Measurements from ENCODE around the gene STK32C.

STK32C gene

DNA sequence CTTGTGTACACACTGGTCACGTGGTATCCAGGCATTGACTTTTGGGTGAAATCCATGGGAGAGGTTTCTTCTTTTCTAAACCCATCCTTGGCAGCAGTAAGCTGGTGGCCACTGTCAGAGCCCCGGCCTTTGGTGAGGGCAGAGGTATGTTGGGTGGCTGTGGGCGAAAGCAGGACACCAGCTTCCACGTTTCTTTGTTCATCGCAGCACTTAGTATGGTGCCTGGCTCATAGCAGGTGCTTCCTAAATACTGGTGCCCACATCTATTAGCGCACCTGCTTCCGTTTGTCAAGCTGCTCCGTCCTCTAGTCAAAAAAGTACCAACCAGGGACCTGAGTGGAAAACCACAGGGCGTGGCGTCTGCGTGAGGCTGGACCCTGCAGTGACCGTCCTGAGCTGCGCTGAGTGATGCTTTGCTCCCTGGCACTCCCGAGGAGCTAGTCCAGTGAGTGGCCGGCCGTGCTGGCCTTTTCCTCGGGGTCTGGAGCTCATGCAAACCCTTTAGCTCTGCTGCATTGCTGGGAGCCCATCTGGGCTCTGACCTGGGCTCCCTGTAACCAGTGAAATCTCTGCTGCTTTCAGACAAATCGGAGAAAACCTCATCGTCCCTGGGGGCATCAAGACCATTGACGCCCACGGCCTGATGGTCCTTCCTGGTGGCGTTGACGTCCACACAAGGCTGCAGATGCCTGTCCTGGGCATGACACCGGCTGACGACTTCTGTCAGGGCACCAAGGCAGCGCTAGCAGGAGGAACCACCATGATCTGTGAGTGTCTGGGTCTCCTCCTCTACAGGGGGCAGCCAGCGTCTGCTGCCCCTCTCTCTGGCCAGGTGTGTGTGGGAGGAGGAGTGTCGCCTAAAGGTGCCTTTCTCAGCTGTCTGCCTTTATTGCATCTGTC is 115.4 kb downstream of the STK32C start:
- no peak overlapping the region for H3K27ac ChIP-seq
- no peak for DNase-seq (ENCODE audit: low read depth, low spot score)

DNA sequence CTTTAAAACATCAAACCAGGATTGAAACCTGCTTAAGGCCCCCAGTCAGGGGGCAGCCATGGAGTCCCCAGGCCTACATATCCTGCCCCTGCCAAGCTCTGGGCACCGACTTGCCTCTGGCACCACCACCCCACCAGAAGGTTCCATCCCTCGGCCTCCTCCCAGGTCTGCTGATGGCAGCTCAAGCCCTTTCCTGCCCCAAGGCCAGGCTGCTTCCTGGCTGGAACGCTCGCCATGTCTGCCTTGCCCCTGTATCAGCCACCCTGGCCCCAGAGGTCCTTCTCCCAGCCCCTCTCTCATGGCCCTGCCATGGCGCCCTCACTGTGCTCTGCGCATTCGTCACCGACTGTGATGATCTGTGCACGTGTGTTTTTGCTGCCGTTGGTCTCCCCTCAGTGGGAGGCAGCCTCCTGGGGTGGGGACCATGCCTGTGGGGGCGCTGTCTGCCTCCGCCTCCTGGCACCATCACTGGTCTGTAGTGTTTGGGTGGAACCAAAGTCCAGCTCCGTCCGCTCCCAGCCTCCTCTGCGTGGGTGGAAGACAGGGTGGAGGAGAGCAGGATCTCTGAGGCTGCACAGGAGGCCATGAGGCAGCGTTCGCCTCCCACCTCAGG is 117.8 kb downstream of the STK32C start:
- DNase-seq (ENCODE audit: low read depth, low spot score) = no peak
- no peak overlapping the region for H3K27ac ChIP-seq

DNA sequence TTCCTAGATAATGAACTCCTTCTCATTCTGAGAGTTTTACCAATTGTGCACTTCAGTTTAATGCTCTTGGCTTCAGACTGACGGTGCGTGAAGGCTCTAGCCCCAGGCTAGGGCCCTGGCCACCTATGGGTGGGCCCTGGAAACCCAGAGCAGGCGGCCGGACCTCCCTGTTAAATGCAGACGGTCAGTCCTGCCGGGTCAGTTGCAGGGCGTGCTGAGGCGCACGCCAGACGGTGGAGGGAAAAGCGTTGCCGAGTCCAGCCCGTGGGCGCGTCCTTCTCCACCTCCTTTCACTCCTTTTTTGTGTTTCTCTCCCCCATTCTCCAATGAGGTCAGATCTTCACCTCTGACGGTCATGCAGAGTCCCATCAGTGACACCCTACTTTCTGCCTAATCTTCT is 118.7 kb downstream of the STK32C start:
- no peak overlapping the region for H3K27ac ChIP-seq
- DNase-seq (ENCODE audit: low read depth, low spot score) = no peak

DNA sequence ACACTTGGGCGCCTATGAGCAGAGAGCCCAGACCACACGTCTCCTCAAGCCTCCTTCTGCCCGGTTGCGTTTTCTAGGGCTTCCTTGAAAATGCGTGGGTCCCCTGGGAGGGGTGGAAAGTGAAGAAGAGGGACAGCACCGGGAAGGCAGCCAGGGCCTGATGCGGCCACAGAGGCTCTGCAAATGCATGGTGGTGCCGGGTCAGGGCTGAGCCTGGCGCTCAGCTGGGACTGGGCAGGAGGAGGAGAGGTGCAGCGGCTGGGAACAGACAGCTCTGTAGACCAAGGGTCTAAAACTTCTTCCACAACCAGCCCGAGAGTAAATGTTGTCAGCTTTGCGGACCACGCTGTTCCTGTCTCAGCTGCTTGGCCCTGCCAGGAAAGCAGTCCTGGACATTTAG is 119.4 kb downstream of the STK32C start:
- H3K27ac ChIP-seq = no peak overlapping the region
- no peak for DNase-seq (ENCODE audit: low read depth, low spot score)

DNA sequence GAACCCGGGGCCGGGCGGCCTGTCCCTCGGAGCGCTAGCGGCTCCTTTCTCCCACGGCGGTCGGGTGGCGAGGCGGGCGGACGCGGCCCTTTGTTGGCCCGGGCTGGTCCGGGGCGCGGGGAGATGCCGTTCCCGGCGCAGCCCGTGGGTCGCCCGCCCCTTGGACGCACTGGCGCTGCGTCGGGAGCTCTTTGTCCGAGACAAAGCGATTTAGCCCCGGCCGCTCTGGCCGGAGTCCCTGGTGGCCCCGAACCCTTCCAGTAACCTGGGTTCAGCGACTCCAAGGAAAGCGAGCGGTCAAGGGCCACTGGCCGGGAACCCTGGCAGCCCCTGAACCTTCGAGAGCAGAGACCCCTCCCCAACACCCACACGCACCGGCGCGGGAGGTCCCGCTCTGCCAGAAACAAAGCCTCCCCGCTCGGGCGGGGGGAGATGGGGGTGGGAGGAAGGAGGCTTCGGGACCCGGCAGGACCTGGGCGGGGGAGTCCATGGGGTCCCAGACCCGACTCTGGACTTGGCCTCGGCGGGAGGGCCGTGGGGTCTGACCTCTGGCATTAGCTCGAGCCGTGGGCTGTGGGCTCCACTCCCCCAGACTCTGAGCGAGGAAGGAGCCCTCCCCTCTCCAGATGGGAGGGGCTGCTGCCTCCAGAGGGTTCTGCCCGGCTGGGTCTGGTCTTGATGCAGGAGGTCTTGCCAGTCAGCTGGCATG is 120.2 kb downstream of the STK32C start:
- no peak overlapping the region for H3K27ac ChIP-seq
- DNase-seq (ENCODE audit: low read depth, low spot score) = no peak

DNA sequence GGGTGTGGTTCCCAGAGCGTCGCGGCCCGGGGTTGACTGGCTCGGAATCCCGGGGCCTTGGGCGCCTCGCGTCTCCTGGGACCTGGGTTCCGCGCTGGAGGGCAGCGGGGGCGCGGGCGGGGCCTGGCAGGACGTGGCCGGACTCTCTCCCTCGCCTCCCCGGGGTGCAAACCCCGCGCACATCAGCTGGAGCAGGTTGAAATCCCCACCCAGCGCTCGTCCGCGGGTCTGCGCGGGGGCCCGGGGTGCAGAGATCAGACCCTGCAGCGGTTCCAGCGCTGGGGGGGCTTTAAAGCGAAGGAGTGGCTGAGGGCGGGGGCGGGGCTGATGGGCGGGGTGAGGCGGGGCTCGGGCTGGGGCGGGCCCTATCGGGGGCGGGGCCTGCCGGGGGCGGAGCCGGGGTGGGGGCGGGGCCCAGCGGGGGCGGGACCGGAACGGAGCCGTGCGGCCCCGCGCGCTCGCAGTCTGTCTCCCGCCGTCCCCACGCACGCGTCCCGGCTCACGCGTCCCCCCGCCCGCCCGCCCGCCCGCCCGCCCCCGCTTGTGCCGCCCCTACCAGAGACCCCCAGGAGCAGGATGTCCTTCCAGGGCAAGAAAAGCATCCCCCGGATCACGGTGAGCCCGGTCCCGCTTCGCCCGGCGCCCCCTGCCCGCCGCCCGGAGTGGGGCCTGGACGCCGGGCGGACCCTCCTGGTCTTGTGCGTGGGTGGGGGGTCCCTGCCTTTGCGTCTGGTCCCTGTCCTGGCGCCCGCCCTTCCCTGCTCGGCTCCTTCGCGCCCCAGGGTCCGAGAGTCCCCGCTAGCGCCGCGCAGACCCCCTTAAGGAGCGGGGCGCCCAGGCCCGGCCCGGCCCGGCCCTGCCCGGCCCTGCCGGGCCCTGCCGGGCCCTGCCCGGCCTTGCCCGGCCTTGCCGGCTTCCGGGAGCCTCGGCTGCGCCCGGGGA is 121.0 kb downstream of the STK32C start, which contains the start of gene DPYSL4:
DPYSL4 (plus strand) TSS at position 461 of the 942 bp plus-strand sequence; CDS start at position 577, 116 bp downstream.
- no peak for DNase-seq (ENCODE audit: low read depth, low spot score)
- H3K27ac ChIP-seq = no peak within 1 kb of the TSS

DNA sequence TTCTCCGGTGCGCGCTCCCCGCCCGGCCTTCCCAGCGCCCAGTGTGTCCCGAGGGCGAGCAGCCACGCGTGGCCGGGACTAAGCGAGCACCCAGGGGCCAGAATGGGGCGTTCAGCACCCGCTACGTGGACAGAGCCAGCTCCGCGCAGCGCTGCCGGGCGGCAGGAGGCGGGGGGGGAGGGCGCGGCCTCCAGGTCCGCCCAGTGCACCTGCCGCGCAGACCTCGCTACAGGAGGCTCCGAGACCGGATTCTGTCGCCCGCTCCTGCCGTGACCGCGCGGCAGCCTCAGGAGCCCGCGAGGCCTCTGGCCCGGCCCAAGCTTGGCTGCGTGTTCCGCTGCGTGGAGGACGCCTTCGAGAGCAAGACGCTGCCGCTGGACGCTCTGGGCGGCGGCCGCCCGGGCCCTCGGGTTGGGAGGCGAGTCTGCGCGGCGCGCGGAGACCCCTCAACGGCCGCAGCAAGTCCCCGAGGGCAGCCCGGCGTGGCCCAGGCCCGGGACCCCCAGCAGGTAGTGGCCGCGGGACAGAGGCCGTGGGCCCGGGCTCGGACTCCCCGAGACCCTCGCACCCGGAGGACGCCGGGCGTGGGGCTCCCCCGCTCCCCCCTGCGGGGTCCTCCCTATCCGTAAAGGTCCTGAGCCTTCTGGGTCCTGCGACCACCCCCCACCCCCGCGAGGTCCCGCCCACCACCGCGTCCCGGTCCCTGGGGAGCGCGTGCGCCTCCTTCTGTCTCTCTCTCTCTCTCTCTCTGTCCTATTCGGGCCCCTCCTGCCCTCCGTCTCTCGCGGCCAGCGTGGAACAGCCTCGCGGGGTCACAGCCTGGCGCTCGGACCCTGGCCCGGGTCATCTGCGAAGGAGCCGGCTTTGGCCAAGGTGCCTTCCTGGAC is 121.9 kb downstream of the STK32C start:
- H3K27ac ChIP-seq = no peak overlapping the region
- DNase-seq (ENCODE audit: low read depth, low spot score) = no peak

DNA sequence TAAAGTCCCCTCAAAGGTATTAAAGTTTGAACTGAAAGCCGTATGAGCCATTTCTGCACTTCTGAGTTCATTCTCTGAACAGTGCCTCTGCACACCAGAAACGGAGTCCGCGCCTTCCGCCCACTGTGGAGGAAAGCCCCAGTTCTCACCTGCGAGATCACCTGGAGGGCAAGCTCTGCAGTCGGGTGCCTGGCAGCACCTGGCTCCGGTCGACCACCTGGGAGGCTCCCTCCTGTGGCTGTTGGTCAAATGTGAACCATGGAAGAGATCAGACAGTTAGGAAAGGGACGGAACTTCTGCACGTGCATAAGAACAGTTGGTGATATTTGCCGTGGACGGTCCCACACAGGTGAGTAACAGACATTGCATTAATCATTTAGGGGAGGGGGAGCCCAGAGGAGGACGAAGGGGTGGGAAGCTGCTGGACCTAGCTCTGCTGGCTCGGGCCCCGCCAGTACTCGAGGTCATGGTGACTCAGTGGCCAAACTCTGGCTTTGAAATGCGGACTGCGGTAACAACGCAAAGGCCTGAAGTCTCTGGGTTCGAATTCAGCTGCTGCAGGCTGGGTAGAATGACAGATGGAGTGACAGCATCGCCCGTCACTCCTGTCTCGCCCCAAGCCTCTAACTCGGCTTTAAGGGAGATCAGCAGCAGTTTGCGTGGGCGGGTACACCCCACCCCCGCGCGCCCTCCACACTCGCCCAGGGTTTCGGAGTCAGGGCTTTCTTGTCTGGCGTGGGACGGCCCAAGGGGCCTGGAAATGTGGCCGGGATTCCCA is 122.7 kb downstream of the STK32C start:
- no peak overlapping the region for H3K27ac ChIP-seq
- DNase-seq (ENCODE audit: low read depth, low spot score) = no peak

DNA sequence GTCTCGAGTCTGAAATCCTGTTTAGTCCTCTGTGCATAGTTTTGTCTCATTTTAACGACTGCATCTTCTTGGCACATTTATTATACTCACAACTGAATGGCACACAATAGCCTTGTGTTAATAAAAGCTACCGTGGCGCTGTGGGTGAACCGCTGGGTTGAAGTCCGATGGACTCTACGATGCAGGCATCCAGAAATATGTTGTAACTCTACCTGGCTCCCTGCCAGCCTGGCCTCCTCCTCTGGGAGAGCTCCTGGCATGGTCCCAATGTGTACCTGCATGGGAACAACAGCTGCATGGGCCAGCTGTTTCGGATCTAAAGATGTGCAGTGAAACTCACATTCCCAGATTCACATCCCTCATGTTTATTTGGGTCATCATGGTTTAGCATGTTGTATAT is 124.7 kb downstream of the STK32C start:
- no peak overlapping the region for H3K27ac ChIP-seq
- DNase-seq (ENCODE audit: low read depth, low spot score) = no peak

DNA sequence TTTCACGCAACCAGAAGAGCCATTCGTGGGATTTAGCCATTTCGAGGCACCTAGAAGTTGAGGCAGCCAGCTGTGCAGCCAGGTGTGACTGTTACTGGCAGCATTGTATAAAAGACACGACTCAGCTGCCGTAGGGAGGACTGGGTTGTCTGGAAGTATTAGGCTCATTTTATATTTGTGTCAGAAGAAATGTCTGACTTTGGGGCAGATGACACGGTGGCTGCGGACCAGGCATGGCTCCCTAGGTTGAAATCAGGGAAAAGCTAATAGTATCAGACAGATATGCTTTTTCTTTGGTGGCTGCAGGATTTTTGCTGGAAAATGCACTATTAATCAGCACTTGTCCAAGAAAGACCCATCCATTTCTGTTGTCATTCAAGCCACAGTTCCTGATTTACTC is 125.2 kb downstream of the STK32C start:
- no peak for DNase-seq (ENCODE audit: low read depth, low spot score)
- H3K27ac ChIP-seq = no peak overlapping the region

DNA sequence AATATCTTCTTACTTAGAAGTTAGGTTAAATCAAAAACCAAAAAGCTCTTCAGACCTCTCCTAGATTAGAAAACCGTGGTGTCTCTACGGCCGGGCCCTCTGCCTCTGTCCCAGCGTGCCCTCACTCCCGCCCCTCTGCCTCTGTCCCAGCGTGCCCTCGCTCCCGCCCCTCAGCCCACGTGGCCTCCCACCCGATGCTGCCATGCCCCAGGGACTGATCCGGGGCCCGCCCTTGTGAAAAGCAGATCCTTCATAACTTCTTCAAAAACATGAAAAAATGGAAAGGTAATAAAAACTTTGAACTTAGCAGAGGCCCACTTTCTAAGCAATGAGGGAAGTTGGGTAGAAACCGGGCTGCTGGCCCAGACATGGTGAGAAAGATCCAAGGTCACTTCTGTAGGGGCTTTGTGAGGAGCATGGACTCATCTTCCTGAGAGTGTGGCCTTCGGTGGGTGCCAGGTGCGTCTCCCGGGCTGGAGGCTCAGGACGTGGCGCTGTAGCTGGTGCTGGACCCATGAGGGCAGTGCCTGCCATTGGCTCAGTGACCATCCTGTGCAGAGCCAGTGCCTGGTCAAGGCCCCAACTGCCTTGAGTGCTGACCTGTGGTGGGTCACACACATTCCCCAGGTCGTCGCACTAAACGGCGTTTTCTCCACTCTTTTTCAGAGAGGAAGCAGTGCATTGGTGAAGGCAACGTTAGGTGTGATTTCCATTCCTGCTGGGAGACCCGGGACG is 125.9 kb downstream of the STK32C start:
- no peak for DNase-seq (ENCODE audit: low read depth, low spot score)
- H3K27ac ChIP-seq = no peak overlapping the region

DNA sequence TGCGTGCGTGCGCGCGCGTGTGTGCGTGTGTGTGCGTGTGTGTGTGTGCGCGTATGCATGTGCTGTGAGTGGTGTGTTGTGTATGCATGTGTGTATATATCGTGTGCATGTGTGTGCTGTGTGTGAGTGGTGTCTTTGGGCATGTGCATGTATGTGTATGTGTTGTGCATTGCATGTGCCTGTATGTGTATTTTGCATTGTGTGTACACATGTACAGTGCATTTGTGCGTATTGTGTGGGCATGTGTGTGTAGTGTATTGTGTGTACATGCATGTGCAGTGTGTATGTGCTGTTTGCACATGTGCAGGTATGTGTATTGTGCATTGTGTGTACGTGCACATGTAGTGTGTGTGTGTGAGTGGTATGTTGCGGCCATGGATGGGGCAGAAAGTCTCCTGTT is 127.0 kb downstream of the STK32C start:
- H3K27ac ChIP-seq = no peak overlapping the region
- no peak for DNase-seq (ENCODE audit: low read depth, low spot score)

DNA sequence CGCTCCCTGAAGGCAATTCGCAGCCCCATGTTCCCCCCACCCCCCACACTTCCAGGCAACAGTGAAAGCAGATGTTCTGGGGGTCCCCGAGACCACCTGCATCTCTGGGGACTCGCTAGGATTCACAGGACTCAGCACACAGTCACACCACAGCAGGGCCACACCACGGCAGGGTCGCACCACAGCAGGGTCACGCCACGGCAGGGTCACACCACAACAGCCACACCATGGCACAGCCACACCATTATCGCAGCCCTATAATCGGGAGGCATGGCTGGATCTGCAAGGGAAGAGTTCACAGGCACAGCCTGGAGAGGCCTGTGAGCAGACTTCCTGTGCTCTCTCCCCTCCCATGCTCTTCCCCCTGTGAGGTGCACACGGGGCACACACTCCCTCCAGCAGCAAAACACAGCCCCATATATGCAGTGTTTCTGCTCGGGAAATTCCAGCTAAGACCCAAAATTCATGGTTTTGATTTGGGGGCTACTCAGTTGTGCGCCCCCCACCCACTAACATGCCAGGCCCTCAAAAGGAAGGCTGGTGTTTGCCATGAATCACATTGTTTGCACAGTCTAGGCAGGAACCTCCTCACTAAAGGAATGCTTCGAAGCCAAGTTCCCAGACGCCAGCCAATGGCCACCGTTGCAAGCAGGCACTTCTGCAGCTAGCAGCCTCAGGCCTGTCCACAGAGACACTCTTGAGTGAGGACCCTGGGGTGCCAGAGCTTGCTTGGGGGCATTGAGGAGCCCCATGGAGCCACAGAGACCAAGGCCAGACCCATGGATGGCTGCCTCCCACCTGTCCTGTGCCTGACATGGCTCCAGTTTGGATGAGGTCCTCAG is 128.0 kb downstream of the STK32C start:
- H3K27ac ChIP-seq = no peak overlapping the region
- DNase-seq (ENCODE audit: low read depth, low spot score) = no peak

DNA sequence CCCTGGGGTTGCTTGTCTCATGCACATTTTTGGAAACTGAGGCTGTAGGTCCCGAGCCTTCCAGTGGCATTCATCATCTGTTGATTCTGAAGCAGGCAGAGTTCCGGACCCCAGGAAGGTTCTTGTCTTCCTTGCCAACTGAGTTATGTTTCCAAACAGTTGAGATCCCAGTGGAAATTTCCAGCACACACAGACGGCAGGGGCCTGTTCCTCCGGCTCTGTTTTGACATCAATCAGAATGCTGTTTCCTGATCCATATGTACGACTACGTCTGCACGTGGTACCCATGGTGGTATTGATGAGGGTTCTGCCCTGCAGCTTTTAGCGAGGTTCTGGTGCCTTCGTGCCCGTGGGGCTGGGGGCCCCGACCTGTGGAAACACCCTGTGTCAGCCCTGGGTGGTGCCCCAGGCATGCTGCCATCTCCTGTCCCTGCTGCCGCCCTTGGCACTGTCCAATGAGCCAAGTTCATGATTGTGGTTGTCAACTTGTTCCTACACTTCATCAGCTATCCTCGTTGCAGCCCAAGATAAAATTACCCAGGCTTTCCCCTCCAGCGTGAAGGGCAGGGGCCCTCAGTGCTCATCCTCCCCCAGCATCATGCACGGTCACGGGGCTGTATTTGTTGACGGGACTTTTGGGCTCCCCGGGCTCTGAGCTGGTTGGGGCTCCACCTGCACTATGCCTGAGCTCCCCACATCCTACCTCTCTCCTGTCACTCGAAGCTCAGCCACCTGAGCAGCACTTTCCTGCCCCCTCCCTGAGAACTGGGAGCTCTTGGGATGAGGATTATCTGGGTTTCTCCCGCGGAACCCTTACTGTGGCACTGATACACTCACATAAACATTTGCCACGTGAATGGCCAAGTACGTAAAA is 128.8 kb downstream of the STK32C start:
- no peak for DNase-seq (ENCODE audit: low read depth, low spot score)
- no peak overlapping the region for H3K27ac ChIP-seq

DNA sequence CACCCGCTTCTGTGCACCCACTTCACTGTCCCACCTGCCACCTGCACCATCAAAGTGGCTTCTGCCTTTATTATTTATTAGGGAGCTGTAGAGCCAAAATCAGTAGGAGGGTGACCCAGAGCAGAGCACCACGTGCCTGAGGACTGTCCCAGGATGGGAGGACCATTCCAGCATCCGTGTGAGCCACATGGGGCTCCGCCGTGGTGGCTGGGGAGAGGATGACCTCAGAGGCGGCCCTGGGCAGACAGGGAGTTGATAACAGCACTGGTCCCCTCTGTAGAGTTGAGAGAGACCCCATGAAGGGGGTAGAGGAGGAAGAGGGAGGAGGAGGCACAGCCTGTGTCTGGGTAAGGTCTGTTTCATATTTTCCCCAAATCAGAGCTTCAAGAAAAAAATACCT is 129.7 kb downstream of the STK32C start:
- DNase-seq (ENCODE audit: low read depth, low spot score) = no peak
- H3K27ac ChIP-seq = no peak overlapping the region
